Measurements from ENCODE around the gene FCER1G. TPM values are rescaled to one million over a fixed set of nuclear protein-coding genes. Genes with fewer than 3 reads are reported as not detected.

The FCER1G gene
- total RNA-seq, 1 donor from 2014 or later: not detected

DNA sequence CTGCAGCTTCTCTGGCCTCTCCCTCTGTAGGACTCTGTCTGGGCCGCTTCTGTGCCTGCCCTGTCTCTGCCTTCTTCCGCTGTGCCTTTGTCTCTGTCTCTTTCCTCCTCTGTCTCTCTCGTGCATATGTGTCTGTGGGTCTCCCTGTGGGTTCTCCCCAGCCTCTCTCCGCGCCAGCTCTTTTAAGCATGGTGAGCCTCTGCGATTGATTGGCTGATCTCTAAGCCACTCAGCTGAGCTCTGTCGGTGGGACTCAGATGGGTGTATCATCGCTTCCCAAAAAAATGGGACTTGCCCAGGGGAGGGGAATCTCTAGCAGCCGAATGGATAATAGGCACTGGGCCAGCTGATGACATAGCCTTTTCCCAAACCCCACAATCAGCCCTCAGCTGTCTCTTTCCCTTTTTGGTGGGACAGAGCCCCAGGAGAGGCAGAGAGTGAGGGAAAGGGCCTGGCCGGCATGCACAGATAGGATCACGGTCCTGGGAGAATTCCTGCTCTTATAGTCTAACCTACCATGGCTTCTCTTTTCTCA, 16.1 kb upstream of the FCER1G start, which contains the start of gene ADAMTS4:
ADAMTS4 (minus strand) TSS at position 158 of the 535 bp plus-strand sequence. CDS start 427 bp downstream, outside the sequence.
- TF ChIP-seq, protein P1, sequence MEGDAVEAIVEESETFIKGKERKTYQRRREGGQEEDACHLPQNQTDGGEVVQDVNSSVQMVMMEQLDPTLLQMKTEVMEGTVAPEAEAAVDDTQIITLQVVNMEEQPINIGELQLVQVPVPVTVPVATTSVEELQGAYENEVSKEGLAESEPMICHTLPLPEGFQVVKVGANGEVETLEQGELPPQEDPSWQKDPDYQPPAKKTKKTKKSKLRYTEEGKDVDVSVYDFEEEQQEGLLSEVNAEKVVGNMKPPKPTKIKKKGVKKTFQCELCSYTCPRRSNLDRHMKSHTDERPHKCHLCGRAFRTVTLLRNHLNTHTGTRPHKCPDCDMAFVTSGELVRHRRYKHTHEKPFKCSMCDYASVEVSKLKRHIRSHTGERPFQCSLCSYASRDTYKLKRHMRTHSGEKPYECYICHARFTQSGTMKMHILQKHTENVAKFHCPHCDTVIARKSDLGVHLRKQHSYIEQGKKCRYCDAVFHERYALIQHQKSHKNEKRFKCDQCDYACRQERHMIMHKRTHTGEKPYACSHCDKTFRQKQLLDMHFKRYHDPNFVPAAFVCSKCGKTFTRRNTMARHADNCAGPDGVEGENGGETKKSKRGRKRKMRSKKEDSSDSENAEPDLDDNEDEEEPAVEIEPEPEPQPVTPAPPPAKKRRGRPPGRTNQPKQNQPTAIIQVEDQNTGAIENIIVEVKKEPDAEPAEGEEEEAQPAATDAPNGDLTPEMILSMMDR (IDR thresholded peaks at IDR 0.05; ENCODE audit: insufficient read depth, low read length, poor library complexity, severe bottlenecking): no peak
- DNase-seq (ENCODE audit: low read depth): no peak
- Histone ChIP-seq H3K36me3 (ENCODE audit: control insufficient read depth, insufficient read depth, low read length) (no peaks in the 10 kb centered on the region), H3K4me3 (ENCODE audit: low read depth, low read length) (no peak within 1 kb of the TSS), H3K27me3 (ENCODE audit: control insufficient read depth, insufficient read depth, low read length) (peaks cover 3% of the 10 kb centered on the region)

DNA sequence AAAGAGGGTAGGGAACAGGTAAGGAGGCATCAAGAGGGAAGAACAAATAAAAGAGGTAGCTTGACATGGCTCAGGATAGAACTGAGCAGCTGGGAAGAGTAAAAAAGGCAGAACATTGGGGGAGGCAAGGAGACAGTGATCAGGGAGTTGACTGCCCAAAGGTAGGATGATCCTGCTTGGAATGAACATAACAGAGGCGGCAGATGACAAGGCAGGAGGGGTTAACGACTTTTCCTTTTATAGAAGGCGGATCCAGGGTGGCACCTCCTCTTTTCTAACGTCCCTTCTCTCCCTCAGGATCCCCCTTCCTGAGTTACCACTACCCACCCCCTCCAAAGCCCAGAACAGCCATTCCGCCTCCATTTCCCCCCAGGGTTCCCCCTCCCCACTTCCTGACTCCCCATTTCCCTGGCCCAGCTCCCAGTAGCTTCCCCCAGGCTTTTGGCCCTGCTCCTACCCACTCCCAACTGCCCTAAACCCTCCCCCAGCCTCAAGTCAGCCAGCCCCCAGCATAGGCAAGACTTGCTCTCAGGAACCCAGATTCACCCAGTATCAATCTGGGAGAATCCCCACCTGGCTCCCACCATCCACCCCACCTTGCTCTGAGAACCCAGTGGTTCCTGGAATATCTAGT, 15.5 kb upstream of the FCER1G start:
- DNase-seq (ENCODE audit: low read depth): no peak
- Histone ChIP-seq H3K36me3 (ENCODE audit: control insufficient read depth, insufficient read depth, low read length) (no peaks in the 10 kb centered on the region), H3K27me3 (ENCODE audit: control insufficient read depth, insufficient read depth, low read length) (peaks cover 3% of the 10 kb centered on the region), H3K4me3 (ENCODE audit: low read depth, low read length) (no peak overlapping the region)
- TF ChIP-seq, protein P1 (IDR thresholded peaks at IDR 0.05; ENCODE audit: insufficient read depth, low read length, poor library complexity, severe bottlenecking): no peak

DNA sequence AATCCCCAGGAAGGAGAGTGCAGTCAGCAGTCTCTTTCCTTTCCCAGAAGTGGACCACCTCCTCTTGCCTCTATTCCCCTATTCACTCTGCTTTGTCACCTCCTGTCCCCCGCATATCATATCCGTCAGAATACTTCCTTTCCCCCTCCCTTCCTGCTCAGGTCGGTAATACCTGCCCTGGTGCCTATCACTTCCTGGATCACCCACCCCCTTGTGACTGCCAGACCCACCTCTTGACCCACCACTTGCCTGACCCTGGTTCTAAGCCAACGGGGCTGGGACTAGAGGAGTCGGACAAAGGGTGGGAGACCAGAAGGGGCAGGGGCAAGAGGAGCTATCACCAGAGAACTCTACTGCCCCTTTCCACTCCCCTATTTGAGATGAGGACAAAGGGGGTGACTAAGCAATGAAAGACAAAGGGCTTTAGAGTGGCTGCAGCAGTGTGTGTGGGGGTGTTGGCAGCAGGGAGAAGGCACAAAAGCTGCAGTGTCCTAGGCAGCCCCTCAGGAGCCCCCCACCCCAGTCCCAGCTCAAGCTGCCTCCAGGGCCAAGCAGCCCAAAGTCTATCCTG, 14.6 kb upstream of the FCER1G start:
- no peak for DNase-seq (ENCODE audit: low read depth)
- Histone ChIP-seq H3K36me3 (ENCODE audit: control insufficient read depth, insufficient read depth, low read length) (no peaks in the 10 kb centered on the region), H3K4me3 (ENCODE audit: low read depth, low read length) (no peak overlapping the region), H3K27me3 (ENCODE audit: control insufficient read depth, insufficient read depth, low read length) (peaks cover 3% of the 10 kb centered on the region)
- TF ChIP-seq, protein P1 (IDR thresholded peaks at IDR 0.05; ENCODE audit: insufficient read depth, low read length, poor library complexity, severe bottlenecking): no peak

DNA sequence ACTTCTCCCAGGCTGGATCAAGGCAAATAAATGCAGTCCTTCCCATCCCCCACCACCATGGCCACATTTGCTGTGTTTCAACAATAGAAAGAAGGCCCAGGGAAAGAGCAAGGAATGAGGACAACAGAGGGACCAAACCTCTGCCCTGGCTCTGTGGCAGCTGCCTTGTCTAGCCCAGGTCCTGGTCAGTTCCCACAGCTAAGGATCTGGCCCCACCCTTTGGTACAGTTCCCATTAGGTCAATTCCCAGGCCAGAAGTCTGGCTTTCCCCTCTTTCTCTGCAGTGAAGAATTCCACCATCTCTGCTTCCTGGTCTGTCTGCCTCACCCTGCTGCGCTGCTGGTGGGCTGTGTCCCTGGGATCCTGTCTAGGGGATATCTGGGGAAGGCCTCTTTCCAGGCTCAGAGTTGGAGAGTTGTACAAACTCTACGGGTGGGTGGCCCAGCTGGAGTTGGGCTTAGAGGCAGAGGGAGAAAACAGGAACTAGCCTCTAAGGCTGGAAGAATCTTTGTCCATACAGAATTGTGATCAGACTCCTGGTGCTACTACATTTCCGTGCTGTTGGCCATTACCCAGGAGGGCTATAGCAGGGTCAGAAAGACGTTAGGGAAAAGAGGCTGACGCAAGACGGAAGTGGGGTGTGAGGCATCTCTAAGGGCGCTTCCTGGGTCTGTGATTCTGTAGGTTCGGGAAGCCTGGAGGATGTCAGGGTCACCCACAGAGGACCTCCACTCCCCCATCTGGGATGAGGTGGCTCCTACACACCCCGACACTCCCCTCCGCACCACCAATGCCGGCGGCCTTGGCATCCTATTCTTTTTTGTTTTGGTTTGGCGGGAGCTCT, 13.9 kb upstream of the FCER1G start:
- Histone ChIP-seq H3K4me3 (ENCODE audit: low read depth, low read length) (no peak overlapping the region), H3K36me3 (ENCODE audit: control insufficient read depth, insufficient read depth, low read length) (no peaks in the 10 kb centered on the region), H3K27me3 (ENCODE audit: control insufficient read depth, insufficient read depth, low read length) (peaks cover 3% of the 10 kb centered on the region)
- TF ChIP-seq, protein P1 (IDR thresholded peaks at IDR 0.05; ENCODE audit: insufficient read depth, low read length, poor library complexity, severe bottlenecking): no peak
- no peak for DNase-seq (ENCODE audit: low read depth)

DNA sequence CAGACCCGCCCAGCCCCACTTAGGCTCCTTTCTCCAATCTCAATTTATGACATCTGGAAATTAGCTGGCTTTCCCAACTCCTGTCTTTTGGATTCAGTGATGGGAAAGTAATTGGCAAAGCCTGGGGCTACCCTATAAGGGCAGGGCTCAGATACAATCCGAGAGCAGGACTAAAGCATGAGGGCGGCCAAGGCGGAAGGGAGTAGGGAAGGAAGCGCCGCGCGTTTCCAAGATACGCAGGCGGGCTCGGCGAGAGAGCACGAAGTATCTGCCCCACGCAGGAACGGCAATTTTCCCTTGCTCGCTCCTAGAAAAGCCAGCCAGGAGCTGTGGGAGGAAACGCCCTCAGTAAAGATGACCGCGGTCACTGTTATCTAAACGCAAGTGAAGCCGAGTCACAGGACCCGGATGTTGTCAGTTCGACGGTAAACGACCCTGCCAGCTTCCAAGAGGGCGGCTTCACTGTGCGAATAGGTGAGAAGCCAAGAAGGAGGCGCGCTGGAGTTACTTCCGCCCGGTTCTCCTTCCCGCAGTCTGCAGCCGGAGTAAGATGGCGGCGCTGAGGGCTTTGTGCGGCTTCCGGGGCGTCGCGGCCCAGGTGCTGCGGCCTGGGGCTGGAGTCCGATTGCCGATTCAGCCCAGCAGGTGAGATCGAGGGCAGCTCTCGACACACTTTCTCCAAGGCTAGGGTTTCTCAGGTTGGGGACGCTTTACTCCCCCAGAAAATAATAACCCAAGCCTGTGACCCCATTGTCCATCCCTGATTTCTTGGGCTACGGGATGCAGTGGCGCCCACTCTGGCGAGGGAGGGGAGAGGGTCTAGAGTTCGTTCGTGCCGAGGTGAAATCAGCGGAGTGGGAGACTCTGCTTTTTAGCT, 13.0 kb upstream of the FCER1G start, which contains the start of gene NDUFS2:
NDUFS2 (plus strand) TSS at position 532 of the 877 bp plus-strand sequence; CDS start at position 551, 19 bp downstream.
- peak; percentile 97 for DNase-seq (ENCODE audit: low read depth)
- H3K4me3 ChIP-seq (ENCODE audit: low read depth, low read length): peak within 1 kb of the TSS; percentile 93
- peaks cover under 1% of the 10 kb centered on the region for H3K36me3 ChIP-seq (ENCODE audit: control insufficient read depth, insufficient read depth, low read length)
- H3K27me3 ChIP-seq (ENCODE audit: control insufficient read depth, insufficient read depth, low read length): peaks cover 3% of the 10 kb centered on the region
- TF ChIP-seq, protein P1 (IDR thresholded peaks at IDR 0.05; ENCODE audit: insufficient read depth, low read length, poor library complexity, severe bottlenecking): peak; percentile 45

Data from kidney epithelial cell (primary cell).